ENCODE data around the gene MARCHF5. TPM values are rescaled to one million over a fixed set of nuclear protein-coding genes. Genes with fewer than 3 reads are reported as not detected.
"Not testable (repeated sequence)": the region's sequence is repeated elsewhere in the genome, so short reads cannot be mapped to it uniquely, and the experiment has no call there.

Gene MARCHF5
- total and polyA plus RNA-seq, 4 donors = 9.7 to 18.4 (median 16.5) TPM

DNA sequence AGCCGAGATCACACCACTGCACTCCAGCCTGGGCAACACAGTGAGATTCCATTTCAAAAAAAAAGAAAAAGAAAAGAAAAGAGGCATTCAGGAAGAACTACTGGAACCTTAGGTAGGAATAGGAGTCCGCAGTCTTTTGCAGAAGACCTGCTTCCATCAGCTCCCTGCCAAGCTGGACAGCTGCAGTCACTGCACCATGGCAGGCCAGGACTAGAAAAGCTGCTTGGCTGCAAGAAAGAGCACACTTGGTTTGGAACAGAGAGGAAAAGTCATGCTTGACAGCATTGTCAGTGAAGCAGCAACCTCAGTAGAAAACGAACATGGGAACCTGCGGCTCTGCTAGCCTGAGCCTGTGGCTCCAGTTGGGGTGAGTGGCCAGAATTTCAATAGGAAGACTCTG lies 104.3 kb downstream of the MARCHF5 start:
- no peak for DNase-seq (ENCODE audit: low spot score)
- no peak overlapping the region for H3K4me3 ChIP-seq (ENCODE audit: low read depth in 1 of 3, low read length in 3 of 3)
- H3K9ac ChIP-seq (ENCODE audit: low read depth in 1 of 2, low read length in 2 of 2) = no peak overlapping the region
- no peaks in the 10 kb centered on the region for H3K9me3 ChIP-seq (ENCODE audit: control insufficient read depth in 4 of 4, low read length in 3 of 4)
- TF ChIP-seq JUND (IDR thresholded peaks at IDR 0.05) = no peak
- no peak for TF ChIP-seq YY1 (IDR thresholded peaks at IDR 0.05)
- TF ChIP-seq, protein P1, sequence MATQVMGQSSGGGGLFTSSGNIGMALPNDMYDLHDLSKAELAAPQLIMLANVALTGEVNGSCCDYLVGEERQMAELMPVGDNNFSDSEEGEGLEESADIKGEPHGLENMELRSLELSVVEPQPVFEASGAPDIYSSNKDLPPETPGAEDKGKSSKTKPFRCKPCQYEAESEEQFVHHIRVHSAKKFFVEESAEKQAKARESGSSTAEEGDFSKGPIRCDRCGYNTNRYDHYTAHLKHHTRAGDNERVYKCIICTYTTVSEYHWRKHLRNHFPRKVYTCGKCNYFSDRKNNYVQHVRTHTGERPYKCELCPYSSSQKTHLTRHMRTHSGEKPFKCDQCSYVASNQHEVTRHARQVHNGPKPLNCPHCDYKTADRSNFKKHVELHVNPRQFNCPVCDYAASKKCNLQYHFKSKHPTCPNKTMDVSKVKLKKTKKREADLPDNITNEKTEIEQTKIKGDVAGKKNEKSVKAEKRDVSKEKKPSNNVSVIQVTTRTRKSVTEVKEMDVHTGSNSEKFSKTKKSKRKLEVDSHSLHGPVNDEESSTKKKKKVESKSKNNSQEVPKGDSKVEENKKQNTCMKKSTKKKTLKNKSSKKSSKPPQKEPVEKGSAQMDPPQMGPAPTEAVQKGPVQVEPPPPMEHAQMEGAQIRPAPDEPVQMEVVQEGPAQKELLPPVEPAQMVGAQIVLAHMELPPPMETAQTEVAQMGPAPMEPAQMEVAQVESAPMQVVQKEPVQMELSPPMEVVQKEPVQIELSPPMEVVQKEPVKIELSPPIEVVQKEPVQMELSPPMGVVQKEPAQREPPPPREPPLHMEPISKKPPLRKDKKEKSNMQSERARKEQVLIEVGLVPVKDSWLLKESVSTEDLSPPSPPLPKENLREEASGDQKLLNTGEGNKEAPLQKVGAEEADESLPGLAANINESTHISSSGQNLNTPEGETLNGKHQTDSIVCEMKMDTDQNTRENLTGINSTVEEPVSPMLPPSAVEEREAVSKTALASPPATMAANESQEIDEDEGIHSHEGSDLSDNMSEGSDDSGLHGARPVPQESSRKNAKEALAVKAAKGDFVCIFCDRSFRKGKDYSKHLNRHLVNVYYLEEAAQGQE (IDR thresholded peaks at IDR 0.05) = no peak
- TF ChIP-seq, protein P2, sequence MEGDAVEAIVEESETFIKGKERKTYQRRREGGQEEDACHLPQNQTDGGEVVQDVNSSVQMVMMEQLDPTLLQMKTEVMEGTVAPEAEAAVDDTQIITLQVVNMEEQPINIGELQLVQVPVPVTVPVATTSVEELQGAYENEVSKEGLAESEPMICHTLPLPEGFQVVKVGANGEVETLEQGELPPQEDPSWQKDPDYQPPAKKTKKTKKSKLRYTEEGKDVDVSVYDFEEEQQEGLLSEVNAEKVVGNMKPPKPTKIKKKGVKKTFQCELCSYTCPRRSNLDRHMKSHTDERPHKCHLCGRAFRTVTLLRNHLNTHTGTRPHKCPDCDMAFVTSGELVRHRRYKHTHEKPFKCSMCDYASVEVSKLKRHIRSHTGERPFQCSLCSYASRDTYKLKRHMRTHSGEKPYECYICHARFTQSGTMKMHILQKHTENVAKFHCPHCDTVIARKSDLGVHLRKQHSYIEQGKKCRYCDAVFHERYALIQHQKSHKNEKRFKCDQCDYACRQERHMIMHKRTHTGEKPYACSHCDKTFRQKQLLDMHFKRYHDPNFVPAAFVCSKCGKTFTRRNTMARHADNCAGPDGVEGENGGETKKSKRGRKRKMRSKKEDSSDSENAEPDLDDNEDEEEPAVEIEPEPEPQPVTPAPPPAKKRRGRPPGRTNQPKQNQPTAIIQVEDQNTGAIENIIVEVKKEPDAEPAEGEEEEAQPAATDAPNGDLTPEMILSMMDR (IDR thresholded peaks at IDR 0.05; ENCODE audit: low read depth, low read length, missing input control) = no peak
- TF ChIP-seq RAD21 (IDR thresholded peaks at IDR 0.05) = no peak
- no peak for TF ChIP-seq TAF1 (conservative IDR thresholded peaks at IDR 0.05)
- TF ChIP-seq, protein P3, sequence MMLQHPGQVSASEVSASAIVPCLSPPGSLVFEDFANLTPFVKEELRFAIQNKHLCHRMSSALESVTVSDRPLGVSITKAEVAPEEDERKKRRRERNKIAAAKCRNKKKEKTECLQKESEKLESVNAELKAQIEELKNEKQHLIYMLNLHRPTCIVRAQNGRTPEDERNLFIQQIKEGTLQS (IDR thresholded peaks at IDR 0.05) = no peak
- TF ChIP-seq RXRA (IDR thresholded peaks at IDR 0.05) = no peak
- no peak for TF ChIP-seq GABPA (IDR thresholded peaks at IDR 0.05 in 1 of 2, conservative IDR thresholded peaks at IDR 0.05 in 1 of 2)
- TF ChIP-seq, protein P4, sequence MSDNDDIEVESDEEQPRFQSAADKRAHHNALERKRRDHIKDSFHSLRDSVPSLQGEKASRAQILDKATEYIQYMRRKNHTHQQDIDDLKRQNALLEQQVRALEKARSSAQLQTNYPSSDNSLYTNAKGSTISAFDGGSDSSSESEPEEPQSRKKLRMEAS (IDR thresholded peaks at IDR 0.05) = no peak
- no peak for TF ChIP-seq HNF4G (IDR thresholded peaks at IDR 0.05)
- TF ChIP-seq EGR1 (IDR thresholded peaks at IDR 0.05; ENCODE audit: low read depth in 2 of 2) = no peak
- TF ChIP-seq HNF4A (conservative IDR thresholded peaks at IDR 0.05) = no peak
- TF ChIP-seq NR2F2 (IDR thresholded peaks at IDR 0.05) = no peak
- H3K27me3 ChIP-seq (ENCODE audit: control insufficient read depth in 4 of 4, insufficient read depth in 4 of 4, low read length in 3 of 4) = no peaks in the 10 kb centered on the region
- H3K4me1 ChIP-seq (ENCODE audit: control insufficient read depth in 4 of 4, insufficient read depth in 4 of 4, low read length in 3 of 4) = no peaks in the 10 kb centered on the region
- H3K36me3 ChIP-seq (ENCODE audit: control insufficient read depth in 4 of 4, insufficient read depth in 3 of 4, low read depth in 1 of 4, low read length in 3 of 4) = no peaks in the 10 kb centered on the region
- WGBS = 70% methylated on average over 4 of the region's 4 CpGs
- H3K27ac ChIP-seq (ENCODE audit: low read depth in 1 of 2, low read length in 2 of 2) = no peak overlapping the region

DNA sequence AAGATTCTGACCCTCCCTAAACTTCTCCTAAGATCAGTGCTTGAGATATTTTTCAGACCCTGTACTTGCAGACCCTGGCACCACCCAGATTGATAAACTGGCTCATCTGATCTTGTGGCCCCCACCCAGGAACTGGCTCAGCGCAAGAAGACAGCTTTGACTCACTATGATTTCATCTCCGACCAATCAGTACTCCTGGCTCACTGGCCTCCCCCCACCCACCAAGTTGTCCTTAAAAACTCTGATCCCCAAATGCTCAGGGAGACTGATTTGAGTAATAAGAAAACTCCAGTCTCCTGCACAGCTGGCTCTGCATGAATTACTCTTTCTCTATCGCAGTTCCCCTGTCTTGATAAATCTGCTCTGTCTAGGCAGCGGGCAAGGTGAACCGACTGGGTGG lies 111.3 kb downstream of the MARCHF5 start:
- not testable (repeated sequence) for H3K9me3 ChIP-seq (ENCODE audit: control insufficient read depth in 4 of 4, low read length in 3 of 4); H3K4me3 ChIP-seq (ENCODE audit: low read depth in 1 of 3, low read length in 3 of 3); DNase-seq (ENCODE audit: low spot score); H3K4me1 ChIP-seq (ENCODE audit: control insufficient read depth in 4 of 4, insufficient read depth in 4 of 4, low read length in 3 of 4); H3K27ac ChIP-seq (ENCODE audit: low read depth in 1 of 2, low read length in 2 of 2); H3K9ac ChIP-seq (ENCODE audit: low read depth in 1 of 2, low read length in 2 of 2); H3K36me3 ChIP-seq (ENCODE audit: control insufficient read depth in 4 of 4, insufficient read depth in 3 of 4, low read depth in 1 of 4, low read length in 3 of 4); H3K27me3 ChIP-seq (ENCODE audit: control insufficient read depth in 4 of 4, insufficient read depth in 4 of 4, low read length in 3 of 4)
- WGBS = 87% methylated on average over 5 of the region's 5 CpGs

Small RNA genes within 50 kb of the gene (small RNA-seq; reads per million reads assigned to genes)
- not detected for gene RF00019
- not detected for gene RNY3P12

Other genes with a start within 250 kb of the MARCHF5 start
- 1 to 10 TPM; 2.1 to 8.4 TPM for gene CPEB3, start 89 bp upstream of the MARCHF5 start, total RNA-seq
- gene CPEB3, start 89 bp upstream of the MARCHF5 start, polyA plus RNA-seq = 1 to 10 TPM; 4.8 to 5.4 TPM

Data from liver (tissue), 10 donors.